CD4-positive, alpha-beta T cell (primary cell): Measurements from ENCODE around the gene TRPC4AP. TPM values are rescaled to one million over a fixed set of nuclear protein-coding genes. Genes with fewer than 3 reads are reported as not detected.

Experiments used
- ATAC-seq: fragments of 200-7000 bp; cut with Tn5 transposase; one replicate; pipeline ENCODE4 v1.10.0; 2022; ENCODE audit warnings: mild to moderate bottlenecking; ENCODE audit not compliant: poor library complexity
- CTCF ChIA-PET: fragments of 350-600 bp; sonication (Branson Sonifier 250); formaldehyde crosslinking; loops from one replicate; lab custom pipeline; 2021; ENCODE audit warnings: antibody characterized with exemption, inconsistent platforms; lab: Charles Lee
- POLR2A ChIA-PET: fragments of 350-600 bp; sonication (Branson Sonifier 250); formaldehyde crosslinking; loops from one replicate; lab custom pipeline; 2021; ENCODE audit warnings: antibody characterized with exemption, inconsistent platforms; lab: Charles Lee
- DNase-seq, 14 experiments: peaks; one replicate each; pipeline ENCODE4 v3.0.0-alpha.2; 2013 to 2020; ENCODE audit warnings: mixed read lengths in 2 of 14
- H3K27ac ChIP-seq, 2 donors: one replicate each; pipeline versions ENCODE4 v1.5.1 to v1.7.0; 2013; ENCODE audit warnings: low read length in 2 of 2, low read depth in 1 of 2, mild to moderate bottlenecking in 1 of 2
- H3K27me3 ChIP-seq, 2 experiments: 1 replicate in 1 of 2; 2 replicates in 1 of 2; pipeline versions ENCODE4 v1.6.1 to v1.7.0; 2013; ENCODE audit warnings: low read length in 2 of 2, control low read depth in 1 of 2, mild to moderate bottlenecking in 1 of 2, moderate library complexity in 1 of 2; ENCODE audit not compliant: insufficient read depth in 2 of 2, control insufficient read depth in 1 of 2
- H3K36me3 ChIP-seq: one replicate; pipeline ENCODE4 v1.6.1; 2013; ENCODE audit warnings: low read length, control low read depth; ENCODE audit not compliant: insufficient read depth
- H3K4me1 ChIP-seq: one replicate; pipeline ENCODE4 v1.6.1; 2013; ENCODE audit warnings: low read length, control low read depth; ENCODE audit not compliant: insufficient read depth
- H3K4me3 ChIP-seq: one replicate; pipeline ENCODE4 v1.5.1; 2013; ENCODE audit warnings: mild to moderate bottlenecking, low read length, moderate library complexity
- H3K9me3 ChIP-seq, 2 experiments: 1 replicate in 1 of 2; 2 replicates in 1 of 2; pipeline versions ENCODE4 v1.6.1 to v1.7.0; 2013; ENCODE audit warnings: low read length in 2 of 2, mild to moderate bottlenecking in 2 of 2, control low read depth in 1 of 2, moderate library complexity in 1 of 2; ENCODE audit not compliant: control insufficient read depth in 1 of 2, insufficient read depth in 1 of 2
- H3K27ac Mint-ChIP-seq: one replicate; pipeline ENCODE4 v1.8.0; 2020; ENCODE audit warnings: mixed read lengths
- H3K27me3 Mint-ChIP-seq: one replicate; pipeline ENCODE4 v1.8.0; 2021; ENCODE audit warnings: mixed read lengths
- H3K36me3 Mint-ChIP-seq: one replicate; pipeline ENCODE4 v1.8.0; 2021; ENCODE audit warnings: low read depth, mixed read lengths
- H3K4me1 Mint-ChIP-seq: one replicate; pipeline ENCODE4 v1.8.0; 2021; ENCODE audit warnings: low read depth, mixed read lengths
- H3K4me3 Mint-ChIP-seq: one replicate; pipeline ENCODE4 v1.8.0; 2020; ENCODE audit warnings: mild to moderate bottlenecking, mixed read lengths
- H3K9me3 Mint-ChIP-seq: one replicate; pipeline ENCODE4 v1.8.0; 2020; ENCODE audit warnings: mixed read lengths
- CTCF ChIP-seq: fragments of 200-600 bp; IDR thresholded peaks from one replicate; pipeline ENCODE4 v1.8.0; 2022; ENCODE audit warnings: antibody characterized with exemption, mild to moderate bottlenecking
- intact Hi-C, 2 experiments: fragments of 100-400 bp; cut with DNase I in 1 of 2; cut with micrococcal nuclease in 1 of 2; formaldehyde crosslinking; loops; one replicate each; pipeline versions ENCODE4 v1.15.1 to v1.9.0; 2023 to 2025; cut with DNase I, micrococcal nuclease
- total RNA-seq, 174 experiments: library from RNA in 2 of 174; stranded (reverse) in 2 of 174; gene quantifications; one replicate each; pipeline ENCODE4 v1.2.3 and lab custom pipeline; 2021 to 2026

The TRPC4AP gene
- total RNA-seq, 2 experiments from 2014 or later: 56.3 to 60.6 TPM

GRCh38 chr20:35017099-35017835 lies 75.3 kb downstream of the TRPC4AP start:
- H3K36me3 Mint-ChIP-seq: peaks cover 90% of the 10 kb centered on the region
- ATAC-seq: no peak
- Histone ChIP-seq H3K36me3 (peaks cover 84% of the 10 kb centered on the region), H3K27ac (no peak overlapping the region), H3K4me3 (no peak overlapping the region), H3K9me3 (no peaks in the 10 kb centered on the region), H3K4me1 (no peaks in the 10 kb centered on the region), H3K27me3 (no peaks in the 10 kb centered on the region)
- H3K27ac Mint-ChIP-seq: no peak overlapping the region
- no peak for TF ChIP-seq CTCF
- H3K4me3 Mint-ChIP-seq: no peak overlapping the region
- H3K27me3 Mint-ChIP-seq: no peaks in the 10 kb centered on the region
- no peaks in the 10 kb centered on the region for H3K9me3 Mint-ChIP-seq
- CTCF ChIA-PET: no interaction called here
- POLR2A ChIA-PET: no interaction called here
- no peaks in the 10 kb centered on the region for H3K4me1 Mint-ChIP-seq
- no peak for DNase-seq
- intact Hi-C loops: no loop called here

DNA sequence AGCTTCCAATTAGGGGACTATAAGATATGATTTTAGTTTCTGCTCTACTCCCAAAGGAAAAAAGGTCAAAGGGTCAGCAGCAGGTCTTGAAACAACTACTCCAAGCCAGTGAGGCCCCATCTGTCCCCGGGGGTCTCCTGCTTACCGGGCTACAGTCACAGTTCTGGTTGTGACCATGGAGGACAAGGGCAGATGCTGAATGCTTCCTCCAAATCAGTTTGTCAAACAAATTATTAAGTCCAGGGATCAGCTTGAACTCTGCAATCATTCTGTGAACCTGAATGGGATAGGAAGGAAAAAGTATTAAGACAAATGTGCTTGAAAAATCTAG lies 76.8 kb downstream of the TRPC4AP start:
- no peak for DNase-seq
- no peaks in the 10 kb centered on the region for H3K9me3 Mint-ChIP-seq
- intact Hi-C loops: no loop called here
- POLR2A ChIA-PET: no interaction called here
- no peaks in the 10 kb centered on the region for H3K4me1 ChIP-seq
- H3K4me3 Mint-ChIP-seq: no peak overlapping the region
- TF ChIP-seq CTCF: no peak
- no peak overlapping the region for H3K27ac ChIP-seq
- H3K4me3 ChIP-seq: no peak overlapping the region
- no peaks in the 10 kb centered on the region for H3K9me3 ChIP-seq
- H3K27ac Mint-ChIP-seq: no peak overlapping the region
- H3K27me3 Mint-ChIP-seq: no peaks in the 10 kb centered on the region
- H3K36me3 ChIP-seq: peaks cover 89% of the 10 kb centered on the region
- CTCF ChIA-PET: no interaction called here
- no peak for ATAC-seq
- H3K36me3 Mint-ChIP-seq: peaks cover 94% of the 10 kb centered on the region
- H3K4me1 Mint-ChIP-seq: no peaks in the 10 kb centered on the region
- H3K27me3 ChIP-seq: no peaks in the 10 kb centered on the region

DNA sequence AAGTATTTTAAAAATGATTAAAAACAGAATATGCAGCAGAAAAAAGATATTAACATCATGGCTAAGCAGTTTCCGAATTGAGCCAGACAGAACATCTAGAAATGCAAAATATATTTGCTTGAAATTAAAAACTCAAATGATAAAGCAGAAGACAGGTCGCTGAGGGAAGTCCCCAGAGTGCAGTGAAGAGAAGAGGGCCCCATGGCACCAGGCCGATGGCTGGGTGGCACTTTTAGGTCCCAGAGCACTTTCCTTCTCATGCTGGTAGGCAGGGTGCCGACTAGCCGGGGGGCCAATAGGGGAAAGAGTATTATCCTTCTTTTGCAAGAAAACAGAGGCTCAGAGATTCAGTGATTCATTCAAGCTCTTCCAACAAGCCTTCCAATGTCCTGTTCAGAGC lies 78.1 kb downstream of the TRPC4AP start:
- TF ChIP-seq CTCF: no peak
- ChIA-PET POLR2A (no interaction called here), CTCF (interaction anchor here (1.1 kb wide), 1 partner anchor 9 kb away, joined by 4 read pairs; no protein-coding TSS in a partner anchor)
- DNase-seq: no peak
- no peaks in the 10 kb centered on the region for H3K9me3 Mint-ChIP-seq
- Histone ChIP-seq H3K27me3 (no peaks in the 10 kb centered on the region), H3K4me3 (no peak overlapping the region), H3K27ac (no peak overlapping the region), H3K9me3 (no peaks in the 10 kb centered on the region), H3K36me3 (peaks cover 89% of the 10 kb centered on the region), H3K4me1 (no peaks in the 10 kb centered on the region)
- intact Hi-C loops: no loop called here
- H3K27ac Mint-ChIP-seq: peak overlapping the region; percentile 39
- ATAC-seq: no peak
- no peak overlapping the region for H3K4me3 Mint-ChIP-seq
- peaks cover 94% of the 10 kb centered on the region for H3K36me3 Mint-ChIP-seq
- no peaks in the 10 kb centered on the region for H3K4me1 Mint-ChIP-seq
- no peaks in the 10 kb centered on the region for H3K27me3 Mint-ChIP-seq
